Measurements from ENCODE around the gene NRL. TPM values are rescaled to one million over a fixed set of nuclear protein-coding genes. Genes with fewer than 3 reads are reported as not detected.

Gene NRL
- total and polyA plus RNA-seq, 2 donors (not counting 3 experiments of a cell fraction or from before 2014, with no cell fraction given): 0.71 to 1.1 TPM

DNA sequence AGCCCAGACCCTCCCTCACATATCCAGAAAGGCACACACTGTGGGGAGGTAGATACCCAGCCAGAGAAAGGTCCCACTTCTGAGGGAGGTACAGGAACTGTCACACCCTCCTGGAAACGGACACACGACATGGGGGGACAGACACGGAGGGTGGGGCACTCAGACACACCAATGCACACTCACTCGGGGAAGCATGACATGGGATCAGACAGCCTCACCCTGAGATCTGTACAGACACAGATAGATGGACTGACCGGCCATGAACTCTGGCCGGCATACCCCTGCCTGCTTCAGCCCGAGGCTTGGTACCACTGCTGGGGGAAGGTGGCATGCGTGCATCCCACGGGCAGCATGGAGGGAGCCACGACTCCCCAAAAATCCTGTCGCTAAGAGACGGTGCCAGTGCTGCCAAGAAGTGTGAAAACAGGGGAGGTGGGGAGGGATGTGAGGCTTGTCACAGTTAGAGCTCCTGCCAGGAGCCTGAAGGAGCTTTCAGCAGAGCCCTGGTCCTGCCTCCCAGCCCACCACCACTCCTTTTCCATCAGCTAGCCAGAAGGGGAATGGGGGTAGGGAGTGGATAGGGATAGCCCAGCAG lies 42.8 kb downstream of the NRL start:
- ChIA-PET POLR2A (no interaction called here), CTCF (interaction anchor here (1.1 kb wide), 1 partner anchor 14 kb away, joined by 3 read pairs; no protein-coding TSS in a partner anchor)
- Histone ChIP-seq H3K27ac (ENCODE audit: insufficient read depth, low read depth, low read length) (no peak overlapping the region), H3K9me3 (replicated peaks; ENCODE audit: control insufficient read depth, insufficient read depth, low read length) (no peaks in the 10 kb centered on the region), H2AFZ (ENCODE audit: low read depth, low read length) (no peak overlapping the region), H4K20me1 (replicated peaks; ENCODE audit: control insufficient read depth, extremely low read depth, insufficient read depth, low read length) (no peaks in the 10 kb centered on the region), H3K79me2 (ENCODE audit: control insufficient read depth, insufficient read depth, low read length) (no peaks in the 10 kb centered on the region), H3K4me2 (ENCODE audit: insufficient read depth, low read length) (no peak overlapping the region), H3K4me3 (replicated peaks in 1 of 3; ENCODE audit: insufficient read depth in 1 of 3, low read depth in 1 of 3, low read length in 3 of 3) (no peak overlapping the region), H3K27me3 (ENCODE audit: control insufficient read depth in 2 of 2, insufficient read depth in 2 of 2, low read length in 2 of 2) (no peaks in the 10 kb centered on the region), H3K4me1 (ENCODE audit: control insufficient read depth, extremely low read depth, insufficient read depth, low read length) (no peaks in the 10 kb centered on the region), H3K9ac (replicated peaks; ENCODE audit: extremely low read depth, insufficient read depth, low read length) (no peak overlapping the region), H3K9me1 (replicated peaks; ENCODE audit: control insufficient read depth, extremely low read depth, insufficient read depth, low read length) (no peaks in the 10 kb centered on the region), H3K36me3 (ENCODE audit: control insufficient read depth in 2 of 2, extremely low read depth in 1 of 2, insufficient read depth in 2 of 2, low read length in 2 of 2) (no peaks in the 10 kb centered on the region)
- no peak for FAIRE-seq
- no peak for DNase-seq (ENCODE audit: low read depth, low spot score)
- BruUV-seq (replicated peaks): no TSS peak
- TF ChIP-seq EZH2 (IDR thresholded peaks at IDR 0.05; ENCODE audit: borderline replicate concordance, low read depth, low read length, severe bottlenecking): no peak
- intact Hi-C loops (cut with micrococcal nuclease): no loop called here
- dilution Hi-C loops (cut with MboI; ENCODE audit: extremely low pct_ligation_motif_present, low sequenced_read_pairs): no loop called here

DNA sequence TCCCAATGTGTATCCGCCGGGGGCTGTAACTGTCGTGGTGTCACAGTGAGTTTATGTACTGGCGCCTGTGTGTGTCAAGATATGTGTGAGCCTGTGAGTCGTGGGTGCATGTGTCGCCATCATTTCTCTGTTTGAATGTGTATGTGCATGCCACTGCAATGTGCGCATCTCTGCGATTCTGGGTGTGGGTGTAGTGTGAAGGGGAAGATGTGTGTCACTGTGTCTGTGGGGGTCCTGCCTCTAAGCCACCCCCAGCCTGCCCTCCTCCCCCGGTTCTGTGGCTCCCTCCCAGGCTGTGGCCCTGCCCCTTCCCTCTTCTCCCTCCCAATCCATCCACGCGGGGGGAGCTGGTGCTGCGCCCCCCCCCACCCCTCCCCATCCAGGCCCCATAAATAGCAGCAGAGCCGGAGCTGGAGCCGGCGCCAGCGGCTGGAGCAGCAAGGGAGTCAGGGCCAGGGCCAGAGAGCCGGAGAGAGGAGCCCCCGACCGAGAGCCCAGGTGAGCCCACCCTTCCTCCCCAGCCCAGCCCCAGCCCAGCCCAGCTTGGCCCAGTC lies 43.5 kb downstream of the NRL start, which contains the start of gene CPNE6:
CPNE6 (plus strand) TSS at position 419 of the 554 bp plus-strand sequence. CDS start 1,375 bp downstream, outside the sequence.
- Histone ChIP-seq H4K20me1 (replicated peaks; ENCODE audit: control insufficient read depth, extremely low read depth, insufficient read depth, low read length) (no peaks in the 10 kb centered on the region), H3K27me3 (ENCODE audit: control insufficient read depth in 2 of 2, insufficient read depth in 2 of 2, low read length in 2 of 2) (no peaks in the 10 kb centered on the region), H3K4me1 (ENCODE audit: control insufficient read depth, extremely low read depth, insufficient read depth, low read length) (no peaks in the 10 kb centered on the region), H3K9ac (replicated peaks; ENCODE audit: extremely low read depth, insufficient read depth, low read length) (no peak within 1 kb of the TSS), H3K79me2 (ENCODE audit: control insufficient read depth, insufficient read depth, low read length) (no peaks in the 10 kb centered on the region), H3K9me1 (replicated peaks; ENCODE audit: control insufficient read depth, extremely low read depth, insufficient read depth, low read length) (no peaks in the 10 kb centered on the region), H3K9me3 (replicated peaks; ENCODE audit: control insufficient read depth, insufficient read depth, low read length) (no peaks in the 10 kb centered on the region), H2AFZ (ENCODE audit: low read depth, low read length) (no peak within 1 kb of the TSS), H3K4me2 (ENCODE audit: insufficient read depth, low read length) (no peak within 1 kb of the TSS), H3K36me3 (ENCODE audit: control insufficient read depth in 2 of 2, extremely low read depth in 1 of 2, insufficient read depth in 2 of 2, low read length in 2 of 2) (no peaks in the 10 kb centered on the region), H3K27ac (ENCODE audit: insufficient read depth, low read depth, low read length) (no peak within 1 kb of the TSS), H3K4me3 (replicated peaks in 1 of 3; ENCODE audit: insufficient read depth in 1 of 3, low read depth in 1 of 3, low read length in 3 of 3) (no peak within 1 kb of the TSS)
- BruUV-seq (replicated peaks): no TSS peak
- dilution Hi-C loops (cut with MboI; ENCODE audit: extremely low pct_ligation_motif_present, low sequenced_read_pairs) (no loop called here), intact Hi-C loops (cut with micrococcal nuclease) (no loop called here)
- TF ChIP-seq POLR2AphosphoS5 (IDR thresholded peaks at IDR 0.05; ENCODE audit: insufficient read depth, low read depth, low read length) (no peak), GATA2 (IDR thresholded peaks at IDR 0.05; ENCODE audit: insufficient read depth, insufficient read length, low read depth, low read length) (no peak), FOS (IDR thresholded peaks at IDR 0.05; ENCODE audit: borderline replicate concordance, insufficient read depth, low read length) (no peak), POLR2A (IDR thresholded peaks at IDR 0.05; ENCODE audit: low read depth, low read length) (no peak), EZH2 (IDR thresholded peaks at IDR 0.05; ENCODE audit: borderline replicate concordance, low read depth, low read length, severe bottlenecking) (no peak), JUN (IDR thresholded peaks at IDR 0.05; ENCODE audit: borderline replicate concordance, insufficient read depth, insufficient read length, low read depth) (no peak), MYC (IDR thresholded peaks at IDR 0.05; ENCODE audit: low read depth, low read length) (no peak)
- TF ChIP-seq, protein P1, sequence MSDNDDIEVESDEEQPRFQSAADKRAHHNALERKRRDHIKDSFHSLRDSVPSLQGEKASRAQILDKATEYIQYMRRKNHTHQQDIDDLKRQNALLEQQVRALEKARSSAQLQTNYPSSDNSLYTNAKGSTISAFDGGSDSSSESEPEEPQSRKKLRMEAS (IDR thresholded peaks at IDR 0.05; ENCODE audit: insufficient read depth, insufficient read length): no peak
- TF ChIP-seq, protein P2, sequence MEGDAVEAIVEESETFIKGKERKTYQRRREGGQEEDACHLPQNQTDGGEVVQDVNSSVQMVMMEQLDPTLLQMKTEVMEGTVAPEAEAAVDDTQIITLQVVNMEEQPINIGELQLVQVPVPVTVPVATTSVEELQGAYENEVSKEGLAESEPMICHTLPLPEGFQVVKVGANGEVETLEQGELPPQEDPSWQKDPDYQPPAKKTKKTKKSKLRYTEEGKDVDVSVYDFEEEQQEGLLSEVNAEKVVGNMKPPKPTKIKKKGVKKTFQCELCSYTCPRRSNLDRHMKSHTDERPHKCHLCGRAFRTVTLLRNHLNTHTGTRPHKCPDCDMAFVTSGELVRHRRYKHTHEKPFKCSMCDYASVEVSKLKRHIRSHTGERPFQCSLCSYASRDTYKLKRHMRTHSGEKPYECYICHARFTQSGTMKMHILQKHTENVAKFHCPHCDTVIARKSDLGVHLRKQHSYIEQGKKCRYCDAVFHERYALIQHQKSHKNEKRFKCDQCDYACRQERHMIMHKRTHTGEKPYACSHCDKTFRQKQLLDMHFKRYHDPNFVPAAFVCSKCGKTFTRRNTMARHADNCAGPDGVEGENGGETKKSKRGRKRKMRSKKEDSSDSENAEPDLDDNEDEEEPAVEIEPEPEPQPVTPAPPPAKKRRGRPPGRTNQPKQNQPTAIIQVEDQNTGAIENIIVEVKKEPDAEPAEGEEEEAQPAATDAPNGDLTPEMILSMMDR (IDR thresholded peaks at IDR 0.05; ENCODE audit: extremely low read depth in 1 of 2, insufficient read depth in 1 of 2, low read depth in 1 of 2, low read length in 2 of 2): no peak
- ChIA-PET POLR2A (no interaction called here), CTCF (interaction anchor here (1.5 kb wide), 1 partner anchor 11 kb away, joined by 4 read pairs; no protein-coding TSS in a partner anchor)
- no peak for FAIRE-seq
- DNase-seq (ENCODE audit: low read depth, low spot score): no peak

Measured in endothelial cell of umbilical vein (primary cell).